Tibial nerve (tissue), 3 donors: Measurements from ENCODE around the gene AK3.

Source experiments
- CTCF ChIP-seq, 5 experiments: fragments of 200-600 bp in 3 of 5; fragments of 450-650 bp in 2 of 5; sonication (generic) in 3 of 5; IDR thresholded peaks; one replicate each; pipeline ENCODE4 v1.5.1; 2016 to 2019; ENCODE audit warnings: antibody characterized with exemption in 5 of 5, mild to moderate bottlenecking in 3 of 5, moderate library complexity in 2 of 5
- POLR2A ChIP-seq, 2 donors: fragments of 450-650 bp; IDR thresholded peaks; one replicate each; pipeline ENCODE4 v1.6.1; 2017; ENCODE audit warnings: antibody characterized with exemption in 2 of 2, mild to moderate bottlenecking in 2 of 2, moderate library complexity in 2 of 2

GRCh38 chr9:4668604-4669003, 72.4 kb downstream of the AK3 start:
- TF ChIP-seq CTCF (IDR thresholded peaks at IDR 0.05), result no peak
- TF ChIP-seq POLR2A (IDR thresholded peaks at IDR 0.05), result no peak
